ENCODE results near the gene SYT15.
"Not testable (repeated sequence)": the region's sequence is repeated elsewhere in the genome, so short reads cannot be mapped to it uniquely, and the experiment has no call there.

GRCh38 chr10:46616227-46616626, 37.3 kb downstream of the SYT15 start:
- TF ChIP-seq ZNF687 (IDR thresholded peaks at IDR 0.05); CBX3 (IDR thresholded peaks at IDR 0.05; ENCODE audit: borderline replicate concordance, low read depth); MAX (IDR thresholded peaks at IDR 0.05; ENCODE audit: low read depth, low read length); IKZF1 (conservative IDR thresholded peaks at IDR 0.05); HCFC1 (IDR thresholded peaks at IDR 0.05; ENCODE audit: low read length); SP1 (IDR thresholded peaks at IDR 0.05; ENCODE audit: low read depth, low read length): not testable (repeated sequence)
